GM23338 (cell line): Measurements from ENCODE around the gene TP53I13.

ENCODE experiments used
- CREB1 ChIP-seq: fragments of 250-450 bp; sonication (Bioruptor Pico); IDR thresholded peaks from 2 replicates; pipeline ENCODE4 v1.5.0; 2020; ENCODE audit warnings: low read depth, mild to moderate bottlenecking, moderate library complexity
- EZH2 ChIP-seq: fragments of 200-600 bp; sonication (generic); IDR thresholded peaks from one replicate; pipeline ENCODE4 v1.8.0; 2017; ENCODE audit warnings: antibody characterized with exemption, mild to moderate bottlenecking, low read depth; ENCODE audit not compliant: unreplicated experiment
- EZH2phosphoT487 ChIP-seq: fragments of 200-600 bp; sonication (generic); IDR thresholded peaks from one replicate; pipeline ENCODE4 v1.8.1; 2018; ENCODE audit warnings: antibody characterized with exemption; ENCODE audit not compliant: unreplicated experiment
- JUNB ChIP-seq: IDR thresholded peaks from one replicate; pipeline ENCODE4 v1.6.1; 2016; ENCODE audit warnings: antibody characterized with exemption; ENCODE audit not compliant: unreplicated experiment
- NANOG ChIP-seq: IDR thresholded peaks from 2 replicates; pipeline ENCODE4 v1.6.1; 2016; ENCODE audit warnings: antibody characterized with exemption, borderline replicate concordance
- POLR2AphosphoS5 ChIP-seq: IDR thresholded peaks from 2 replicates; pipeline ENCODE4 v1.6.1; 2016; ENCODE audit warnings: antibody characterized with exemption, low read depth
- STAT1 ChIP-seq: IDR thresholded peaks from one replicate; pipeline ENCODE4 v1.6.1; 2016; ENCODE audit warnings: antibody characterized with exemption; ENCODE audit not compliant: unreplicated experiment
- ZNF331 ChIP-seq: fragments of 250-450 bp; sonication (Bioruptor Pico); IDR thresholded peaks from 2 replicates; pipeline ENCODE4 v1.5.0; 2020; ENCODE audit warnings: low read depth, mild to moderate bottlenecking, moderate library complexity
- ZNF462 ChIP-seq: fragments of 250-450 bp; sonication (Bioruptor Pico); IDR thresholded peaks from 2 replicates; pipeline ENCODE4 v1.5.0; 2020; ENCODE audit warnings: mild to moderate bottlenecking, moderate library complexity
- TF ChIP-seq, protein P1 (sequence below), 2 experiments: fragments of 200-600 bp in 1 of 2; sonication (generic) in 1 of 2; conservative IDR thresholded peaks; 2 replicates each; pipeline versions ENCODE4 v1.5.1 to v1.6.1; 2016 to 2017; ENCODE audit warnings: antibody characterized with exemption in 2 of 2, low read depth in 2 of 2, mild to moderate bottlenecking in 2 of 2, moderate library complexity in 1 of 2
- TF ChIP-seq, protein P2 (sequence below): IDR thresholded peaks from one replicate; pipeline ENCODE4 v1.6.1; 2018; ENCODE audit warnings: antibody characterized with exemption; ENCODE audit not compliant: unreplicated experiment

DNA sequence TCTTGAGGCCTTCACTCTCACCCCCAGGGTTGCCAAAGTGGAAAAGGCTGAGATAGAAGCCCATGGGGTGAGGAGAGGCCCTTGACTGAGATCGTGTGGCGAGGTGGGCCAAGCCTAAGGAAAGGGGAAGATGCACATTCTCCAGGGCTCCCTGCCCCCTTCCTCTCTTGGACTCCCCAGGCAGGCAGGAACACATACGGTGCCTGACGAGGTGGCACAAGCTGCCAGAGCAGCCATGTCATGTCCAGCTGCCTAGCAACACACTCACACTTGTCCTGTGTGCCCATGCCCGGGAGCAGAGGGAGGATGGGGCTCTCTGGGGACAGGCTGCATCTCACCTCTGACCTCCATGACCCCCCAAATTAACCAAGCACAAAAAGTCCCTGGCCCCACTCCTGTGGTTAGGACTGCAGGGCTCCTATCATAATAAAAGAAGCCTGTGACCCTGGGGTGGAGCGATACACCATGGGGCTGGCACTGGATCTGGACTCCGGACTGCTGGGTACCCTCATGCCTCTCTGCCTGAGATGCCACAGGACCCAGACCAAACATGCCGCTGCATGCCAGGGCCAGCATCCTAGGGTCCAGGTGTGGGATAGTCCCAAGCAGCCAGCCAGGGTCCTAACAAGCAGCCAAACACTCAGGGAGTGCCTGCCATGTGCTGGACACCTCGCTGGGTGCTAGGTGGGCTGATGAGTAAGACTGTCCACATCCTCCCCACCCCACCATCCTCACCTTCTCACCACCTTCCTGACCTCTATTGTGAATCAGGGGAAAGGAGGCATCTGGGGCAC, 18.4 kb downstream of the TP53I13 start:
- TF ChIP-seq, protein P1, sequence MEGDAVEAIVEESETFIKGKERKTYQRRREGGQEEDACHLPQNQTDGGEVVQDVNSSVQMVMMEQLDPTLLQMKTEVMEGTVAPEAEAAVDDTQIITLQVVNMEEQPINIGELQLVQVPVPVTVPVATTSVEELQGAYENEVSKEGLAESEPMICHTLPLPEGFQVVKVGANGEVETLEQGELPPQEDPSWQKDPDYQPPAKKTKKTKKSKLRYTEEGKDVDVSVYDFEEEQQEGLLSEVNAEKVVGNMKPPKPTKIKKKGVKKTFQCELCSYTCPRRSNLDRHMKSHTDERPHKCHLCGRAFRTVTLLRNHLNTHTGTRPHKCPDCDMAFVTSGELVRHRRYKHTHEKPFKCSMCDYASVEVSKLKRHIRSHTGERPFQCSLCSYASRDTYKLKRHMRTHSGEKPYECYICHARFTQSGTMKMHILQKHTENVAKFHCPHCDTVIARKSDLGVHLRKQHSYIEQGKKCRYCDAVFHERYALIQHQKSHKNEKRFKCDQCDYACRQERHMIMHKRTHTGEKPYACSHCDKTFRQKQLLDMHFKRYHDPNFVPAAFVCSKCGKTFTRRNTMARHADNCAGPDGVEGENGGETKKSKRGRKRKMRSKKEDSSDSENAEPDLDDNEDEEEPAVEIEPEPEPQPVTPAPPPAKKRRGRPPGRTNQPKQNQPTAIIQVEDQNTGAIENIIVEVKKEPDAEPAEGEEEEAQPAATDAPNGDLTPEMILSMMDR (conservative IDR thresholded peaks at IDR 0.05; ENCODE audit: low read depth in 2 of 2): no peak
- no peak for TF ChIP-seq ZNF331
- no peak for TF ChIP-seq POLR2AphosphoS5
- TF ChIP-seq EZH2: no peak
- no peak for TF ChIP-seq EZH2phosphoT487
- TF ChIP-seq ZNF462: no peak
- TF ChIP-seq CREB1 (CRISPR knock-in tag): no peak
- TF ChIP-seq, protein P2, sequence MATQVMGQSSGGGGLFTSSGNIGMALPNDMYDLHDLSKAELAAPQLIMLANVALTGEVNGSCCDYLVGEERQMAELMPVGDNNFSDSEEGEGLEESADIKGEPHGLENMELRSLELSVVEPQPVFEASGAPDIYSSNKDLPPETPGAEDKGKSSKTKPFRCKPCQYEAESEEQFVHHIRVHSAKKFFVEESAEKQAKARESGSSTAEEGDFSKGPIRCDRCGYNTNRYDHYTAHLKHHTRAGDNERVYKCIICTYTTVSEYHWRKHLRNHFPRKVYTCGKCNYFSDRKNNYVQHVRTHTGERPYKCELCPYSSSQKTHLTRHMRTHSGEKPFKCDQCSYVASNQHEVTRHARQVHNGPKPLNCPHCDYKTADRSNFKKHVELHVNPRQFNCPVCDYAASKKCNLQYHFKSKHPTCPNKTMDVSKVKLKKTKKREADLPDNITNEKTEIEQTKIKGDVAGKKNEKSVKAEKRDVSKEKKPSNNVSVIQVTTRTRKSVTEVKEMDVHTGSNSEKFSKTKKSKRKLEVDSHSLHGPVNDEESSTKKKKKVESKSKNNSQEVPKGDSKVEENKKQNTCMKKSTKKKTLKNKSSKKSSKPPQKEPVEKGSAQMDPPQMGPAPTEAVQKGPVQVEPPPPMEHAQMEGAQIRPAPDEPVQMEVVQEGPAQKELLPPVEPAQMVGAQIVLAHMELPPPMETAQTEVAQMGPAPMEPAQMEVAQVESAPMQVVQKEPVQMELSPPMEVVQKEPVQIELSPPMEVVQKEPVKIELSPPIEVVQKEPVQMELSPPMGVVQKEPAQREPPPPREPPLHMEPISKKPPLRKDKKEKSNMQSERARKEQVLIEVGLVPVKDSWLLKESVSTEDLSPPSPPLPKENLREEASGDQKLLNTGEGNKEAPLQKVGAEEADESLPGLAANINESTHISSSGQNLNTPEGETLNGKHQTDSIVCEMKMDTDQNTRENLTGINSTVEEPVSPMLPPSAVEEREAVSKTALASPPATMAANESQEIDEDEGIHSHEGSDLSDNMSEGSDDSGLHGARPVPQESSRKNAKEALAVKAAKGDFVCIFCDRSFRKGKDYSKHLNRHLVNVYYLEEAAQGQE: no peak
- no peak for TF ChIP-seq NANOG
- TF ChIP-seq JUNB: no peak
- no peak for TF ChIP-seq STAT1
